IMR-90 (cell line): Measurements from ENCODE around the gene EFEMP2. TPM values are rescaled to one million over a fixed set of nuclear protein-coding genes. Genes with fewer than 3 reads are reported as not detected.

Source experiments
- ATAC-seq: fragments of 200-7000 bp; cut with Tn5 transposase; 2 replicates; pipeline ENCODE4 v1.9.1; 2020; ENCODE audit warnings: low read depth, mild to moderate bottlenecking, moderate library complexity
- BruUV-seq: library from RNA; stranded (reverse); fragments of 400-500 nt; replicated peaks from 2 replicates; lab custom pipeline; 2021; lab: Mats Ljungman, UMichigan
- CTCF ChIA-PET: fragments of 300-600 bp; formaldehyde crosslinking; extraction: SDS; loops from one replicate; lab custom pipeline; 2021; ENCODE audit warnings: antibody characterized with exemption; lab: Yijun Ruan, JAX
- POLR2A ChIA-PET: fragments of 300-600 bp; sonication (Branson Sonifier 250); formaldehyde crosslinking; loops from one replicate; lab custom pipeline; 2022; ENCODE audit warnings: antibody characterized with exemption; ENCODE audit not compliant: unreplicated experiment; lab: Charles Lee
- DNase-seq: peaks from one replicate; pipeline ENCODE4 v3.0.0; 2013
- H2AFZ ChIP-seq: replicated peaks from 2 replicates; pipeline ENCODE3; 2013; ENCODE audit warnings: low read length, mild to moderate bottlenecking; ENCODE audit not compliant: poor library complexity
- H2AK5ac ChIP-seq: 2 replicates; pipeline ENCODE4 v1.6.1; 2013; ENCODE audit warnings: low read depth, low read length, inconsistent platforms
- H2AK9ac ChIP-seq: replicated peaks from 2 replicates; pipeline ENCODE3; 2013; ENCODE audit warnings: mild to moderate bottlenecking, low read depth, low read length, moderate library complexity; ENCODE audit not compliant: poor library complexity
- H2BK120ac ChIP-seq: 2 replicates; pipeline ENCODE4 v1.6.1; 2013; ENCODE audit warnings: low read depth, low read length, inconsistent platforms
- H2BK15ac ChIP-seq: 3 replicates; pipeline ENCODE4 v1.6.1; 2013; ENCODE audit warnings: low read depth, low read length, inconsistent platforms
- H2BK20ac ChIP-seq: 2 replicates; pipeline ENCODE4 v1.6.1; 2013; ENCODE audit warnings: low read depth, mild to moderate bottlenecking, inconsistent platforms, low read length, moderate library complexity
- H2BK5ac ChIP-seq: 2 replicates; pipeline ENCODE4 v1.6.1; 2013; ENCODE audit warnings: mild to moderate bottlenecking, low read depth, low read length, inconsistent platforms; ENCODE audit not compliant: poor library complexity, severe bottlenecking
- H3K14ac ChIP-seq: replicated peaks from 2 replicates; pipeline ENCODE4 v1.6.1; 2013; ENCODE audit warnings: low read depth, low read length, inconsistent platforms
- H3K18ac ChIP-seq: 2 replicates; pipeline ENCODE4 v1.6.1; 2013; ENCODE audit warnings: low read depth, low read length, control low read depth
- H3K23ac ChIP-seq: 2 replicates; pipeline ENCODE4 v1.6.1; 2013; ENCODE audit warnings: low read depth, low read length, inconsistent platforms
- H3K27ac ChIP-seq: 2 replicates; pipeline ENCODE4 v1.5.1; 2013; ENCODE audit warnings: mild to moderate bottlenecking, control low read depth, low read length; ENCODE audit not compliant: insufficient read depth
- H3K27me3 ChIP-seq: 2 replicates; pipeline ENCODE4 v1.6.1; 2013; ENCODE audit warnings: low read length; ENCODE audit not compliant: control insufficient read depth, insufficient read depth
- H3K36me3 ChIP-seq: 2 replicates; pipeline ENCODE4 v1.6.1; 2013; ENCODE audit warnings: low read length, mixed read lengths; ENCODE audit not compliant: control insufficient read depth, insufficient read depth
- H3K4ac ChIP-seq: 2 replicates; pipeline ENCODE4 v1.6.1; 2013; ENCODE audit warnings: low read depth, low read length, inconsistent platforms
- H3K4me1 ChIP-seq: 2 replicates; pipeline ENCODE4 v1.6.1; 2013; ENCODE audit warnings: low read length, mixed read lengths; ENCODE audit not compliant: control insufficient read depth, insufficient read depth
- H3K4me2 ChIP-seq: 2 replicates; pipeline ENCODE4 v1.6.1; 2013; ENCODE audit warnings: low read depth, mild to moderate bottlenecking, control low read depth, low read length, moderate library complexity
- H3K4me3 ChIP-seq: 2 replicates; pipeline ENCODE4 v1.5.1; 2013; ENCODE audit warnings: low read depth, mild to moderate bottlenecking, control low read depth, low read length, moderate library complexity; ENCODE audit not compliant: insufficient read depth
- H3K56ac ChIP-seq: 2 replicates; pipeline ENCODE4 v1.6.1; 2013; ENCODE audit warnings: low read length, inconsistent platforms; ENCODE audit not compliant: insufficient read depth; ENCODE audit errors: extremely low read depth
- H3K79me1 ChIP-seq, 2 experiments: 2 replicates each; pipeline ENCODE4 v1.6.1; 2013; ENCODE audit warnings: low read length in 2 of 2, inconsistent platforms in 1 of 2, low read depth in 1 of 2
- H3K9ac ChIP-seq: 2 replicates; pipeline ENCODE4 v1.6.1; 2013; ENCODE audit warnings: low read depth, low read length, control low read depth
- H3K9me1 ChIP-seq: 2 replicates; pipeline ENCODE4 v1.6.1; 2013; ENCODE audit warnings: low read length, inconsistent platforms; ENCODE audit not compliant: insufficient read depth
- H3K9me3 ChIP-seq: 2 replicates; pipeline ENCODE4 v1.6.1; 2013; ENCODE audit warnings: low read length; ENCODE audit not compliant: control insufficient read depth, insufficient read depth
- H4K20me1 ChIP-seq: 2 replicates; pipeline ENCODE4 v1.6.1; 2013; ENCODE audit warnings: low read length, inconsistent platforms; ENCODE audit not compliant: insufficient read depth
- H4K5ac ChIP-seq: 2 replicates; pipeline ENCODE4 v1.6.1; 2013; ENCODE audit warnings: mild to moderate bottlenecking, low read depth, low read length, control low read depth
- H4K8ac ChIP-seq, 2 experiments: 2 replicates each; pipeline ENCODE4 v1.6.1; 2013; ENCODE audit warnings: low read depth in 2 of 2, low read length in 2 of 2, control low read depth in 1 of 2, inconsistent platforms in 1 of 2
- H4K91ac ChIP-seq: 2 replicates; pipeline ENCODE4 v1.6.1; 2013; ENCODE audit warnings: low read depth, low read length, inconsistent platforms; ENCODE audit not compliant: insufficient read depth
- BHLHE40 ChIP-seq: fragments of 150-350 bp; IDR thresholded peaks from 2 replicates; pipeline ENCODE4 v1.6.1; 2016; ENCODE audit warnings: mild to moderate bottlenecking, low read depth, low read length
- CEBPB ChIP-seq: IDR thresholded peaks from 2 replicates; pipeline ENCODE4 v1.6.1; 2012; ENCODE audit warnings: low read depth, low read length, improper control_type of control experiment
- CHD1 ChIP-seq: IDR thresholded peaks from 2 replicates; pipeline ENCODE4 v1.6.1; 2012; ENCODE audit warnings: low read depth, low read length, improper control_type of control experiment
- CTCF ChIP-seq: conservative IDR thresholded peaks from 2 replicates; pipeline ENCODE4 v1.5.1; 2012; ENCODE audit warnings: mild to moderate bottlenecking, low read depth, low read length, improper control_type of control experiment
- ELK1 ChIP-seq: fragments of 150-350 bp; IDR thresholded peaks from 2 replicates; pipeline ENCODE4 v1.6.1; 2016; ENCODE audit warnings: low read depth, mild to moderate bottlenecking, low read length, moderate library complexity, borderline replicate concordance
- MAFK ChIP-seq: IDR thresholded peaks from 2 replicates; pipeline ENCODE4 v1.6.1; 2012; ENCODE audit warnings: low read depth, low read length, improper control_type of control experiment
- MAZ ChIP-seq: IDR thresholded peaks from 2 replicates; pipeline ENCODE4 v1.6.1; 2012; ENCODE audit warnings: low read depth, mild to moderate bottlenecking, low read length, improper control_type of control experiment, moderate library complexity, borderline replicate concordance
- MXI1 ChIP-seq: IDR thresholded peaks from 2 replicates; pipeline ENCODE4 v1.6.1; 2012; ENCODE audit warnings: low read depth, mild to moderate bottlenecking, low read length, moderate library complexity, borderline replicate concordance
- NFE2L2 ChIP-seq: fragments of 150-350 bp; IDR thresholded peaks from 2 replicates; pipeline ENCODE4 v1.6.1; 2016; ENCODE audit warnings: low read depth, mild to moderate bottlenecking, low read length
- RCOR1 ChIP-seq: IDR thresholded peaks from 2 replicates; pipeline ENCODE4 v1.6.1; 2012; ENCODE audit warnings: mild to moderate bottlenecking, low read length, improper control_type of control experiment; ENCODE audit not compliant: insufficient replicate concordance
- SMC3 ChIP-seq: fragments of 150-350 bp; IDR thresholded peaks from 2 replicates; pipeline ENCODE4 v1.6.1; 2016; ENCODE audit warnings: low read depth, mild to moderate bottlenecking, antibody characterized with exemption, low read length, moderate library complexity
- USF2 ChIP-seq: fragments of 150-350 bp; IDR thresholded peaks from 2 replicates; pipeline ENCODE4 v1.6.1; 2017; ENCODE audit warnings: mild to moderate bottlenecking, antibody characterized with exemption, low read length, low read depth
- WGBS, 2 experiments: methylation state at CpG; one replicate each; pipeline versions ENCODE4 v1.1.5 to v1.1.7; 2013; ENCODE audit warnings: missing lambda C conversion rate in 2 of 2; ENCODE audit not compliant: insufficient read length in 1 of 2; ENCODE audit errors: extremely low coverage in 2 of 2; 5-methylcytosine and 5-hydroxymethylcytosine counted together
- dilution Hi-C: fragments of 300-500 bp; cut with HindIII; formaldehyde crosslinking; loops from one replicate; pipeline ENCODE4 v1.14.3; 2018; ENCODE audit warnings: low sequenced_read_pairs; ENCODE audit not compliant: unreplicated experiment
- in situ Hi-C: fragments of 300-500 bp; cut with MboI; formaldehyde crosslinking; loops from 3 replicates; pipeline ENCODE4 v1.14.3; 2019; ENCODE audit warnings: low sequenced_read_pairs, inconsistent platforms, mixed read lengths
- intact Hi-C: fragments of 100-400 bp; cut with micrococcal nuclease; formaldehyde crosslinking; loops from 2 replicates; pipeline ENCODE4 v1.10.0; 2022
- polyA plus RNA-seq, 3 experiments: library from polyadenylated mRNA; depleted of rRNA; stranded (reverse); fragments of >200 nt; gene quantifications; 2 replicates each; pipeline ENCODE4 v1.2.3, GENCODE V29; 2012; ENCODE audit warnings: low replicate concordance in 1 of 3
- total RNA-seq: library from RNA; depleted of rRNA; stranded (reverse); fragments of >200 nt; gene quantifications from 2 replicates; pipeline ENCODE4 v1.2.3, GENCODE V29; 2012

Gene EFEMP2
- total and polyA plus RNA-seq, 2 of the 4 experiments (the other 2 are of a cell fraction) = 62.7 to 431 TPM

GRCh38 chr11:65886826-65887722, 14.5 kb upstream of the EFEMP2 start:
- 80% methylated on average over 3 of the region's 14 CpGs; no CpG with 5 or more reads in 1 of the 2 experiments for WGBS, 2 experiments
- H2AK5ac ChIP-seq = peak overlapping the region; percentile 90
- peak overlapping the region; percentile 81 for H3K4me3 ChIP-seq
- H3K4me2 ChIP-seq = peak overlapping the region; percentile 91
- no peak overlapping the region for H2AFZ ChIP-seq
- CTCF ChIA-PET = interaction anchor here (1.2 to 2.0 kb wide), 4 partner anchors 8 to 101 kb away, joined by 3 to 8 read pairs (median 4); partner anchors contain the start of gene EFEMP2
- ATAC-seq (no peak), DNase-seq (no peak)
- peaks cover 37% of the 10 kb centered on the region for H4K20me1 ChIP-seq
- peak overlapping the region; percentile 49 for H4K91ac ChIP-seq
- in situ Hi-C loops (no loop called here), intact Hi-C loops (no loop called here), dilution Hi-C loops (no loop called here)
- H3K9ac ChIP-seq = peak overlapping the region; percentile 78
- H3K9me3 ChIP-seq = no peaks in the 10 kb centered on the region
- H3K4me1 ChIP-seq = peaks cover 11% of the 10 kb centered on the region
- no peaks in the 10 kb centered on the region for H3K27me3 ChIP-seq
- peak overlapping the region; percentile 99; the same call in 1 of the 2 replicates for H3K14ac ChIP-seq
- H2BK15ac ChIP-seq = no peak overlapping the region
- peak overlapping the region in 1 of 2 experiments; percentile 74; a peak in 1 of 4 replicates for H4K8ac ChIP-seq
- no peak overlapping the region for H2BK120ac ChIP-seq
- H3K23ac ChIP-seq = peak overlapping the region; percentile 99; the same call in 1 of the 2 replicates
- no peak overlapping the region for H2BK5ac ChIP-seq
- no peak overlapping the region for H3K18ac ChIP-seq
- H3K27ac ChIP-seq = peak overlapping the region; percentile 85
- peak overlapping the region; percentile 98 for H3K4ac ChIP-seq
- peaks cover 9 to 65% of the 10 kb centered on the region in 2 experiments for H3K79me1 ChIP-seq
- H2AK9ac ChIP-seq = peak overlapping the region; percentile 98
- POLR2A ChIA-PET = interaction anchor here (0.6 to 1.6 kb wide), 2 partner anchors 13 to 16 kb away, joined by 4 to 6 read pairs; partner anchors contain the start of gene FOSL1
- no peaks in the 10 kb centered on the region for H3K9me1 ChIP-seq
- no peak overlapping the region for H3K56ac ChIP-seq
- BruUV-seq = no TSS peak
- H3K36me3 ChIP-seq = peaks cover 43% of the 10 kb centered on the region
- no peak overlapping the region for H4K5ac ChIP-seq
- no peak overlapping the region for H2BK20ac ChIP-seq
- TF ChIP-seq MAFK = no peak
- no peak for TF ChIP-seq CEBPB
- no peak for TF ChIP-seq MXI1
- TF ChIP-seq SMC3 = no peak
- no peak for TF ChIP-seq USF2
- TF ChIP-seq CHD1 = no peak
- TF ChIP-seq NFE2L2 = no peak
- TF ChIP-seq ELK1 = no peak
- no peak for TF ChIP-seq RCOR1
- TF ChIP-seq CTCF = no peak
- no peak for TF ChIP-seq BHLHE40
- TF ChIP-seq MAZ = no peak
